GM21576 (cell line): ENCODE measurements around the gene EIF1AX.
"Not testable (repeated sequence)": the region's sequence is repeated elsewhere in the genome, so short reads cannot be mapped to it uniquely, and the experiment has no call there.

Experiments
- ATAC-seq: cut with Tn5 transposase; IDR thresholded peaks from one replicate; pipeline ENCODE4 v1.9.1; 2021; ENCODE audit warnings: mild to moderate bottlenecking, moderate library complexity; ENCODE audit not compliant: unreplicated experiment

EIF1AX gene

GRCh38 chrX:20141281-20142220 is at the start of gene EIF1AX:
Gene EIF1AX, minus strand, starts transcription at chrX:20141838. Its CDS starts 198 bp downstream, at chrX:20141640.
- peak; percentile 99 for ATAC-seq

GRCh38 chrX:20189171-20189570 is 47.5 kb upstream of the EIF1AX start:
- ATAC-seq, result no peak

GRCh38 chrX:20181598-20182329 is 40.1 kb upstream of the EIF1AX start:
- no peak for ATAC-seq

- no peak for ATAC-seq
Measured at GRCh38 chrX:20177093-20177492, 35.5 kb upstream of the EIF1AX start.

GRCh38 chrX:20173856-20174255 is 32.2 kb upstream of the EIF1AX start:
- no peak for ATAC-seq

- ATAC-seq, result no peak
Measured at GRCh38 chrX:20173313-20173712, 31.7 kb upstream of the EIF1AX start.

GRCh38 chrX:20171887-20172286 is 30.2 kb upstream of the EIF1AX start:
- no peak for ATAC-seq

GRCh38 chrX:20162516-20162915 is 20.9 kb upstream of the EIF1AX start:
- ATAC-seq, result not testable (repeated sequence)

GRCh38 chrX:20159797-20160385 is 18.3 kb upstream of the EIF1AX start:
- ATAC-seq, result no peak

- no peak for ATAC-seq
Measured at GRCh38 chrX:20151689-20152088, 10.1 kb upstream of the EIF1AX start.

- ATAC-seq, result no peak
Measured at GRCh38 chrX:20149326-20149725, 7.7 kb upstream of the EIF1AX start.

GRCh38 chrX:20147561-20147960 is 5.9 kb upstream of the EIF1AX start:
- no peak for ATAC-seq

- ATAC-seq, result no peak
Measured at GRCh38 chrX:20144491-20144890, 2.9 kb upstream of the EIF1AX start.

- no peak for ATAC-seq
Measured at GRCh38 chrX:20143561-20143960, 1.9 kb upstream of the EIF1AX start.

GRCh38 chrX:20143111-20143510 is 1.5 kb upstream of the EIF1AX start:
- ATAC-seq, result no peak

- no peak for ATAC-seq
Measured at GRCh38 chrX:20140420-20140819, 1.2 kb downstream of the EIF1AX start.

GRCh38 chrX:20139966-20140365 is 1.7 kb downstream of the EIF1AX start:
- no peak for ATAC-seq

- no peak for ATAC-seq
Measured at GRCh38 chrX:20135944-20136343, 5.7 kb downstream of the EIF1AX start.

- no peak for ATAC-seq
Measured at GRCh38 chrX:20132666-20133065, 9.0 kb downstream of the EIF1AX start.

GRCh38 chrX:20130357-20130756 is 11.3 kb downstream of the EIF1AX start:
- no peak for ATAC-seq

- no peak for ATAC-seq
Measured at GRCh38 chrX:20129547-20129946, 12.1 kb downstream of the EIF1AX start.

GRCh38 chrX:20128670-20129069 is 13.0 kb downstream of the EIF1AX start:
- ATAC-seq, result no peak
